Stimulated activated CD4-positive, alpha-beta T cell treated with anti-CD3 and anti-CD28 coated beads, Interleukin-15, amount 100 ng/mL, for 1 hour (primary cell): ENCODE data around the gene SLAIN1.

Experiments used
- DNase-seq, 2 donors: peaks; one replicate each; pipeline ENCODE4 v3.0.0-alpha.2; 2020; ENCODE audit warnings: low read depth in 1 of 2, low spot score in 1 of 2

The SLAIN1 gene

DNA sequence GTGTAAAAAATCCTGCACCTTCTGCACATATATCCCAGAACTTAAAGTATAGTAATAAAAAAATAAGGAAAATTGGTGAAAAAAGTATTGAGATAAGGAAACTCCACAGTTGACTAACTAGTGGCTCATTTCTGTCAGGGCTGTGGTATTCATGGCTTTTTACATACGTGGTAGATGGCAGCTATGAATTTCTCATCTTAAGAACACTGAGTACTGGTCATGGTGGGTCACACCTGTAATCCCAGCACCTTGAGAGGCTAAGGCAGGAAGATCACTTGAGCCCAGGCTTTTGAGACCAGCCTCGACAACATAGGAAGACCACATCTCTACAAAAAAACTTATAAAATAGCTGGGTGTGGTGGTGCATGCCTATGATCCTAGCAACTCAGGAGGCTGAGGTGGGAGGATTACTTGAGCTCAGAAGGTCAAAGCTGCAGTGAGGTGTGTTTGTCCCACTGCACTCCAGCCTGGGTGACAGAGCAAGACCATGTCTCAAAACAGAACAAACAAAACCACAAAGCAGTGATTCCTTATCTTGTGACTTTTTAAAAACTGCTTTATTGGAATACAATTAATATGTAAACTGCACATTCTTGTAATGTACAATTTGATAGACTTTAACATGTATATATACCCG lies 16.8 kb downstream of the SLAIN1 start:
- no peak for DNase-seq

DNA sequence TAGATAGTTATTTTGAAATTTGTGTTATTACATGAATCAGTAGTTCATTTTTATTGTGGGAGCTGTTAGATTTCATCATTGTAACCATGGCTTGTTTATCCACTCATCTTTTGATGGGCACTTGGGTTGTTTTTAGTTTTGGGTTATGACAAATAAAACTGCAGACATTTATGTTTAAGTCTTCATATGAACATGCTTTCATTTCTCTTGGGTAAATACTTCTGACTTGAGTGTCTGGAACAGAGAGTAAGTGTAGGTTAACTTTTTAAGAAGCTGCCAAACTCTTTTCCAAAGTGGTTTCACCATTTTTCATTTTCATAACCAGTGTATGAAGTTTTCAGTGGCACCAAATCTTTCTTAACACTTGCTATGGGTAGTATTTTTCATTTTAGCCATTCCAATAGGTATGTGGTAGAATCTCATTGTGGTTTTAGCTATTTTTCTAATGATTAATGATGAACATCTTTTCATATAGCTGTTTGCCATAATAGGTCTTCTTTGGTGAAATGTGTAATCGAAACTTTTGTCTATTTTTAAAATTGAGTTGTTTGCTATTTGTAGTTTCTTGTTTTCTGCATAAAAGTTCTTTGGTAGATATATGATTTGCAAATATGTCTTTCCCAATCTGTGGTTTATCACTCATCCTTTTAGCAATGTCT lies 17.9 kb downstream of the SLAIN1 start:
- DNase-seq: no peak

DNA sequence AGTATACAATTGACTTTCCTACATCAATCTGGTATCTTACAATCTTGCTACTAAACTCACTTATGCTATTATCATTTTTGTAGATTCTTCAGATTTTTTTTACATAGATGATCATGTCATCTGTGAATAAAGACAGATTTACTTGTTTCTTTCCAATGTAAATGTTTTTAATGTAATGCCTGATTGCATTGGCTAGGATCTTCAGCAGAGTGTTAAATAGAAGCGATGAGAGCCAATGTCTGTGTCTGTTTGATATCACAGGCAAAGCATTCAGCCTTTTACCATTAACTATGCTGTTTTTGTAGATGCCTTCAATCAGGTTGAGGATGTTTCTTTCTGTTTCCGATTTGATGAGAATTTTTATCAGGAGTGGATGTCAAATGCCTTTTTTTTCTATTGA lies 19.2 kb downstream of the SLAIN1 start:
- no peak for DNase-seq

DNA sequence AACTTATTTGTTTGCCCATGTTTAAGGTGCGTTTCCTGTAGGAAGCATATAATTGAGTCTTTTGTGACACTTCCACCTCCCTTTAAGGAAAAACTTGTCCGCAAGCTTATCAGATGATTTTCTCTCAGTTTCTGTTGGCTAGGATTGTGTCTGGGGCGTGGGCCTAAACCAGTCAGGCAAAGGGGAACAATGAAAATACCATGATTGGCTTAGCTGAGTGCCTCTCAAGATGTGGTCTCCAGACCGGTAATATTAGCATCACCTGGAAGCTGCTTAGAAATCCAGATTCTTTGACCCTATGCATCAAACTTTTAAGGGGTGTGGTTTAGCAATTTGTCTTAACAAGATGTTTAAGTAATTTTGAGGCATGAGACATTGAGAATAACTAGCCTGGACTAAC lies 20.0 kb downstream of the SLAIN1 start:
- no peak for DNase-seq

DNA sequence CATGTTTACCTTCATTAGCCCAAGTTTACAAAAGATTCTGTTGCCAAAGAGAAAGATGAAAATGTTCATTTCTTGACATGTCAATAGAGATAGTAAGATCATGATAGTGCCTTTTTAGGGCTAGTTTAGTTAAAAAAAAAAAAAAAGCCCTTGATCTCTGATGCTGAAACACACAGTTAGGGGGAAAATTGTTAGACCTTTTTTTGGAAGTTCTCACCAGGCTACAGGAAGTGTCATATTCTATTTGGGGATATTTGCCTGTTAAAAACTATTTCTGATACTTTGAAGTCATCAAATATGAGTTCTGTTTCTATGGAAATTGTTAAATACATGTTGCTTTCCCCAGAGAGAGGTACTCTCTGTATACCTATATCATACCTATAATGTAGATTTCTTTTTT lies 21.6 kb downstream of the SLAIN1 start:
- no peak for DNase-seq

DNA sequence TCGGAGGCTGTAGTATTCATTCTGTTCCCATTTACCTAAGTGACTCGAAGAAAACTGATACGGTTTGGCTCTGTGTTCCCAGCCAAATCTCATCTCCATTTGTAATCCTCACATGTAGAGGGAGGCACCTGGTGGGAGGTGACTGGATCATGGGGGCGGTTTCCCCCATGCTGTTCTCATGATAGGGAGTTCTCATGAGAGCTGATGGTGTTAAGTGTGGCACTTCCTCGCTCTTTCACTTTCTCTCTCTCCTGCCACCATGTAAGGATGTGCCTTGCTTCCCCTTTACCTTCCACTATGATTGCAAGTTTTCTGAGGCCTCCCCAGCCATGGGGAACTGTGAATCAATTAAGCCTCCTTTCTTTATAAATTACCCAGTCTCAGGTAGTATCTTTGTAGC lies 23.5 kb downstream of the SLAIN1 start:
- DNase-seq: no peak

DNA sequence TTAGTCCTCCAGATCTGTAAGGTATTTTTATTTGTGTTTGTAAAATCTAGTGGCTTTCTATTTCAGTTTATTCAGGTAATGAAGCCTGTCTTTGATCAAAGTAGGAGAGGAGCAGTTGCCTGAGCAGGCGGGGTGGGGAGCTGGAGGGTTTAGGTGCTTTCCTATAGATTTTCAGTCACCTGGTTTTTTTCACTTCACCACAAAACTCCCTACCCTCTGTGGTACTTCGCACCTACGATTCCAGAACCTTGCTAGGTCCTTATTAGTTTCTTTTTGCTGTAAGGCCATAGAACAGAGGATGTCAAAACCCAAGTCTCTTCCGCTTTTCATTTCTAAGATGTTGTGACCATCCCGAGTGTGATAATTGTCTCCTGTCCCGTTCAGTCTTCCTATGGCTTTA lies 26.6 kb downstream of the SLAIN1 start:
- no peak for DNase-seq

DNA sequence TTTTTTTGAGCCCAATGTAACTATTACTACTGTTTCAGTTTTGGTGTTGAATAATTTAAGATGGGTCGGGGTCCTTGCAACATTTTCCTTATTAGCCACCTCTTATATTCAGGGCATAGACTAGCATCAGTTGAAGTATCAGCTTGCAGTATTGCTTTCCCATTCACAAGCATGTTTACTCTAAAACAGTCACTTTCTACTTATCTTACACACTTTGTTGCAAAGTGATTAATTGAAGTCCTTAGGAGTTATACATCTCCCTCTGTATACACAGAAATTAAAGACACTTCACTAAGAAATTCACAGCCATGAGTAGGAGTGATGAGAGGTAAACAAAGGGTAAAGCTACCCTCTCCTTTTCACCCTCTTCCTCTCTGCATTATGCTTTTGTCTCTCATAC lies 27.6 kb downstream of the SLAIN1 start:
- no peak for DNase-seq

DNA sequence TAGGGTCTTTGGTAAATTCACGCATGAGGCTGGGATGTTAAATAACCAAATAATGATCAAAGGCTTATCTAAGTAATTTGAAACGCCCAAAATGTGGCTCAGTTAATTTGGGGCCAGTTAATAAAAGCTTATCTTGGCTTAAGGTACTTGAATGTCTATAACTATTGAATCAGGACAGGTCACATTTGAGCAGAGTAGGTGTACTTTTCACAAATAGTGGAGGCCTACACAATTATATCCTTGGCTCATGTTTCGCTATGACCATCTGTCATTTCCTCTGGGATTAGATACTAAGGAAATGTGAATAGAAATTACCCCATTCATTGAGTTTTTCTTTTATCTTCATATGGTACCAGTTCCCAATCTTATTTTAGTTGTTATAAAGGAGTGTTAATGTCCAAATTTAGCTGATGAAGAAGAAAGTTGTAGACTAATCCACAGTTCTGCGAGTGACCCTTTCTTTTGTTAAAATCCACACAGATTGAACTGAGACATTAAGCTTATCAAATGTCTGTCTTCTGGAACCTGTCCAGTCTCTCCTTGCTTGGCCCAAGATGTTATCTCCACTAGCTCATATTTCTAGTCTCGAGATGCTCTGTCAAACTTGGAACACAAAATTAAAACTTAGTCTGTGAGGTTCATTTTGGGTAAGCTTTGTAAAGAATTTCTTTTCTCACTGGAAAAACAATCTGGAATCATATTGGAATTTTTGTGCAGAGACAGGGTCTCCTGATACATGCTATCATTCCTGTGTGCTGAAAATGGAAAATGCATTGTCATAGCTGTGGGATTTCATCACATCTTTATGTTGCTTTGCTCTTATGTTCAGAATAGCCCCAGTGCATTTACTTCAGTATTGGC lies 31.0 kb downstream of the SLAIN1 start:
- DNase-seq: no peak

DNA sequence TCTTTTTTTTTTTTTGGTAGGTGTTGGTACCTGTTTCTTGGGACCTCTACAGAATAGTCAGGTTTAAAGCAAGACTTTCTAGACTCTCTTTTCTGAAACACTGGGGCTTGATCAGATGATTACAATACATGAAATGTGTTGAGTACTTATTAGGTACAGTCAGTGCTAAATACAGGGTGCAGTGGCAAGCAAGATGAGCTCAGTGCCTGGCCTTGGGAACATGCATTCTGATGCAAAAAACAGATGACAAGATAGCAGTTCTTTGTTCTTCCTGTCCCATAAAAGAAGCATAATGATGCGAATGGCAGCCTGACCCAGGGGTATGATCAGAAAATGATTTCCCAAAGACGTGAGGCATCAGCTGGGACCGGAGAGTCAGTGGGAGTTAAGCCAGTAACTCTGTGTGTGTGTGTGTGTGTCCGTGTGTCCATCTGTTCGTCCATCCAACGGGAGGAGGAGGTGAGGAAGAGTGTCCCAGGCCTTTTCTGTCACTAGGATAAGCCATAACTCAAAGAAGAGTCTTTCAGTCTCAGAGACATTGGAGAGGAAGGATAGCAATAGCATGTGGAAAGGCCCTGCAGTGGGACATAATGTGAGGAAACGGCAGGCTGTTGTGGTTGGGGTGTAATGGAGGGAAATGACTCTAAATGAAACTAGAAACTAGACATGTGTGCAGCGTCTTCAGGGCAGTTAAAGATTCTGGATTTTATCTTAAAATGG lies 32.2 kb downstream of the SLAIN1 start:
- DNase-seq: no peak

DNA sequence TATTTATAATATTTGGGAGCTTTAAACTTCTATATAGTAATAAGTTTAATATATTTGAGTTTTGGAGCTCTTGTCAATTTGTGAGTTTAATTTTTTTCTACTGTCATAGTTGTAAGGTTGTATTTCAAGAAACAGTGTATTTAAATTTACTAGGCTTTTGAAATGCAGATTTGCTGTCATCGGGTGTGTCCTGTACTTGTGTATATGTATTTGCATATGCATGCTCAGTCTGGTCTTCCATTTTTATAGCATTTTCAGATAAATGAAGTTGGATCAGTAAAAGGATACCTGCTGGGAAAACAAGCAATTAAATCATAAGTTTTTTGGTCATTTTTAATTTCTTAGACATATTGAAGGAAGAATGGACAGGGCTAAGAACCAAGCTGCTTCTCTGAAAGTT lies 33.1 kb downstream of the SLAIN1 start:
- DNase-seq: no peak

DNA sequence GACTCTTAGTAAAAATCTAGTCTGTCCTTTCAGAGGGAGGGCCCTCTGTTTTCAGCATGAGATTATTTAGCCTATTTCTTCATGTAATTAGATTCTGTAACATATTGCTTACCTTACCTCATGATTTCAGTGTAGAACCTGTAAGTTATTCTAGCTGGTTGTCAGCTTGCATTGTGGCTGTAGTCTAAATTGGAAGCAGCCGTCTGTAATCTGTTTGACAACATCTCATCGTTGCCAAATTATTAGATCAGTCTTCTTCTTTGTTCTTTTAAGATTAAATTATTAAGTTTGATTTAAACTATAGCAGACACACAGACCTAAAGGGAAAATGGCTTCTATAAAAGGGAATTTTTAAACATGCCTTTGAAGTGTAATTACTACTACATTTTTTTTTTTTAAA lies 34.8 kb downstream of the SLAIN1 start:
- no peak for DNase-seq

DNA sequence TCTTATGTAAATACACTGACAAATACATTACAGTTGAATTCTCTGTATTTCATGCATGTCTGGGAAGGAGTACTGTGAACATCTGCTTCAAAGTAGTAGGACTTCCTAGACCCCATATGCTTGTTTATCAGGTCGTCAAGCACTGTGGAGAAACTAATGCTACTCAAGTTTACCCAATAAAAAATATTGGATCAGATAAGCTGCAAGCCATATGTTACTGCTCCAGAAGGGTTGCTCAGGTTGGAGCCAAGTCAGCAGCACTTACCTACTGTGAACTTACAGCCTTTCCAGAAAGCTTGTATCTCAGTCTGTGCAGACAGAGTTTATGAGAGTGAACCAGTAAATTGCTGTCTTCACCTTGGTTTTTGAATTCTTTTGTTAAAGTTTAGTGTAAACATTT lies 36.2 kb downstream of the SLAIN1 start:
- no peak for DNase-seq

DNA sequence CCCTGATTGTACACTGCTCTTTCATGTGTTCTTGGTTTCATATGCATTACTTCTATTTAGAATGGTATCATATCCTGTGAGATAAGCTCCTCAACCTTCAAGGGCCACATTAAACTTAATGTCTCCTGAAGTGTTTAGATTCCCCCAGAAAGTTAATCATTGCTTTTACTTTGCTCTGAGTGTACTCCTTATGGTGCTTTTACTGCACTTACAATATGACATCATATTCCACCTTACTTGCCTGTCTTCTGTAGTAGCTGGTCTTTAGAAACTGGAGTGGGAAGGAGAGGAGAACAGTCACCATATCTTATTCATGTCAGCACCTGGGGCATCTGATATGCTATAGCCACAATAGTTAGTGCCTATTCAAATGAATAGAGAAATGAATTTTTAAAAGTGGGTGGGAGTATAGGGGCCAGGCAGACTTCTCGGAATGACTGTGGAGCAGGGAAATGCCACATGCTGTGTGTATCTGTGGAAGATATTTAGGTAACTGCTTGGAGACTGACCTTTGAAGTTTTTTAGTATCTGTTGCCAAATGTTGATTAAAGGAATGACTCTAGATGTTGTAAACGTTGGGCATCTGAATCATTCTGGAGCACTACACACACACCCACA lies 40.2 kb downstream of the SLAIN1 start:
- no peak for DNase-seq

DNA sequence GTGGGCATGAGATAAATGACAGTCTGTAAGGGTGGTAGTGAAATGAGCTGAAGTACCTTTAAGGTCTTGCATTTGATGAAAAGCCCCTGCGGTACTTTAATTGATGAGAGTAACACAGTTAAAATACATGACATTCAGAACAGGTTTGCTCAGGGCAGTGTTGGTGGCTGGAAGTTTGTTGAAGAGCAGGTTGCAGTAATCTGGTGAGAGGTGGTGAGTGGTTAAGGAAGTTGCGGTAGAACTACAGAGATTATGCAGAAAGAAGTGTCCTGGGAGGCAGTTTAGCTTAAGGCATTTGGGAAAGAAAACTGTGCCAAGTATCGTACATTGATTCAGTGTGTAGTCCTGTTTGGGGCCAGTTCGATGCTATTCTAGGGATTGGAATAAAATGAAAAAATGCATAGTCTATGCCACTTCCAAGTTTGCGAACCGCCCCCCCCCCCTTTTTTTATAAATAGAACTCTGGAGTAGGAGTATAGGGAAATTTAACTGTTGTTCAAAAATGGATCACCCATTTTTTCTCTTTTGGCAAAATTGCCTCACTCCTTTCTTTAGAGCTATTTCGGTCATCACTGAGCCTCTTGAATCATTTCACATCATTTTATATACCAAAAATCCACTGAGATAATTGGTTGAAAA lies 42.7 kb downstream of the SLAIN1 start:
- no peak for DNase-seq

DNA sequence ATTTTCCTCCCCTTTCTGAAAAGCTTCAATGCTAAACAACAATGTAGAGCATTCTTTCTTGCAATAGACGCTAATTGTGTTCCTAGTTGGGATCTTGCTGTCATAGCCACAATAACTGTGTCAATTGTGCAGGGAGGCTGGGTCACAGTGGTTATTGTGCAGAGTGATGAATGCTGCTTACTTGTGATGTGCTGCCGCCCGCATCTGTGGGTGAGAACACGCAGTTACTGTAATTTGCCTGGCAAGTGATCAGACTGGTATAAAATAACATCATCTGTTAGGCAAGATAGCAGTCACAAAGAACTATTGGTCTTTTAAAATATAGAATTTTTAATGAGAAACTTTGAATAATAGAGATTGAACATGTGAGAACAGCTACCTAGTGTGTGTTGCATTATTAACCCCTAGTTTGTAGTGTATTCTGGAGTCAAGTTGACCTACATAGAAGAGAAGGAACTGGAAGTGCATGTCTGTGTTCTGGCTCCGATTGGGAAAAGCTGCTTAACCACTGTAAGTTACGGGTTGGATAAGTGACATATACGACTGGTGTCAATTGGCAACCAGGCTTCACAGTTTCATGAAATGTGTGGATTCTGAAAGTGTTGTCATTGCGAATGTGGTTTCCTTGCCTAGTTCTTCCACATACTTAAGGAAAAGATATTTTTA lies 43.6 kb downstream of the SLAIN1 start:
- DNase-seq: no peak

DNA sequence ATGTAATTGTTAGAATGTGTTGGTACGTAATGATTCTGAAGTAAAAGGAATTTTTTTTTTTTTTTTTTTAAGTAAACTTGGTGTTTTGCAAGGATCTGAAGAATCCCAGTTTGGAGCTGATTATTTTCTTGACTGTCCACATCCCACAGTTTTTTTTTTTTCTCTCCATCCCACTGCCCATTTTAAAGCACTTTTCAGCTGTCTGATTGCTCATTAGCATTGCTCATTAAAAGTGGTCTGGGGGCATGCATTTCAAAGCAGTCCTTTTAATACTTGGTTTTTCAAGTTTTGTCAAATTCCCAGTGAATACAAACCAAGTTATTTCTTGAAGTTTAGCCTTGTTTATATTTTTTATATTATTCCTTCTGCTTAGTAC lies 44.1 kb downstream of the SLAIN1 start:
- DNase-seq: no peak

DNA sequence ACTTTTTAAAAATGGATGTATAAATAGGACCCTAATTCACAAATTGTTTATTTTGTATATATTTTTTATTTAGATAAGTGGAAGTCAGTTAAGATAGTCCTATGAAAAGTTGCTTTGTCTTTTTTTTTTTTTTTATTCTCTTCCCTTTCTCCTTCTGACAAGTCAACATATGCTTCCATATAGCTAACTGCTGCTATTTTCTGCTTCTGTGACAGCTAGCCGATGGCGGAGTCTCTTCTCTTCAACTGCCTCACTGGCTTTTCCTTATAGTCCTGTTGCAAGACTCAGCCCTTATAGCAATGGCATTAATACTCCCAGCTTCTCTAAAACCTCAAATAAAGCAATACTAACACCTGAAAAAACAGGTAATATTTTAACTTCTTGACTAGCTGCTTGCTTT lies 45.3 kb downstream of the SLAIN1 start:
- DNase-seq: no peak

DNA sequence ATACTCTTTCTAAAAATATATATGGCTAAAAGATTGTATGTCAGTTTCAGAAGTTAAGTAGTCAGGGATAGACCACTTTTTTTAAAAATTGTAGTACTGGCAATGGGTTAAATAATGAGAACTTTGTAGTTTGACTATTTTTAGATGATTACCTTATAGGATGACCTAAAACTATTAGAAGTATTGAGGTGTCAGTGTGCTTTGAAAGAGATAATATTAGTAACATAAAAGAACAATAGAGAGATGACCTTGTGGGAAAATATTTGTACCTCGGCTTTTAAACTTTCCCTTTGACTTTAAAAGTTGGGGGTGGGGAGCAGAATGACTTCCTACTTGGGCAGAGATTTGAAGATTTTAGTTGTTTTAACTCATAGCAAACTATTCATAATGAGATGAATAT lies 48.3 kb downstream of the SLAIN1 start:
- no peak for DNase-seq

DNA sequence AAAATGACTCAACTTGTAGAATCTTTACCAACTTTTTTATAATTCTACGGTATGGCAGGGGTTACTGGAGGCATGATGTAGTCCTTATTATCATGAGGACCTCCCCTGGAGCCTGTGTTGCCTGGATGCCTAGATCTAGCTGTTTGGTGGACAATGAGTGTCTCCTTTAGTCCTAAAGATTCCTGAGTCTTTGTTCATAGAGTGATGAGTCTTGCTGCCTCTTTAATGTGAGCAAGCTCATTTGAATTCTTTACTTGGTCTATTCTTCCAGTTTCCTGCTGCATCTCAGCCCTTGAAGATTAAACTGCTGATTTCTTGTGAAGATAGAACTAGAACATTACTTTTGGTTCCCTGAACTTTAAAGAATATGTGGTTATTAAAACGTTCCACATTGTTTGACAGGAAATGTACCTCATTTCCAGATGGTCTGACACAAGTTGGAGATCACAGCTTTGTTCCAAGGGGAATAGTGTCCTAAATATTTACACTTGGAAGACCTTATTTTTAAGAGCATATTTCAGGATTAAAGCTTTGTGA lies 51.9 kb downstream of the SLAIN1 start:
- DNase-seq: no peak
